ENCODE results near the gene OGFOD3. TPM values are rescaled to one million over a fixed set of nuclear protein-coding genes. Genes with fewer than 3 reads are reported as not detected.

Gene OGFOD3
- total RNA-seq, 1 donor from 2014 or later: 27.9 TPM

GRCh38 chr17:82447876-82448275 lies 29.5 kb upstream of the OGFOD3 start:
- DNase-seq (ENCODE audit: extremely low read depth, low read depth, low spot score): no peak

- DNase-seq (ENCODE audit: extremely low read depth, low read depth, low spot score): no peak
Observed at GRCh38 chr17:82446649-82447048, 28.3 kb upstream of the OGFOD3 start.

DNA sequence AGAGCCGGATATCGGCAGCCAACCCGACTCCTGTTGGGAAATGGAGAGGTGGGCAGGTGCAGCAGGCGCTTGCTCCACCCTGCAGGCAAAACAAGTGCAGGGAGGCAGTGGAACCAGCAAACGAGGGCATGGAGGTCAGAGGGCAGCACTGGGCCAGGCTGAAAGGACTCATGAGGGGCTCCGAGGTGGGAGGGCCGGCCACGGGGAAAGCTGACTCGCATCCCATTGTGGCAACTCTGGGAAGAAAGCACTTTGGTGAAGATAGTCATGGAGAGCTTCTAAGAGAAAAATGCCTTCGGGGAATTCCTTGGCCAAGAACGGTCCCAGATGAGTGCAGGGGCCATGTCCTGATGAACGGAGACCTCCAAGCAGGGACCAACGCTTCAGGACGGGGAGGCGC lies 27.7 kb upstream of the OGFOD3 start:
- no peak for DNase-seq (ENCODE audit: extremely low read depth, low read depth, low spot score)

DNA sequence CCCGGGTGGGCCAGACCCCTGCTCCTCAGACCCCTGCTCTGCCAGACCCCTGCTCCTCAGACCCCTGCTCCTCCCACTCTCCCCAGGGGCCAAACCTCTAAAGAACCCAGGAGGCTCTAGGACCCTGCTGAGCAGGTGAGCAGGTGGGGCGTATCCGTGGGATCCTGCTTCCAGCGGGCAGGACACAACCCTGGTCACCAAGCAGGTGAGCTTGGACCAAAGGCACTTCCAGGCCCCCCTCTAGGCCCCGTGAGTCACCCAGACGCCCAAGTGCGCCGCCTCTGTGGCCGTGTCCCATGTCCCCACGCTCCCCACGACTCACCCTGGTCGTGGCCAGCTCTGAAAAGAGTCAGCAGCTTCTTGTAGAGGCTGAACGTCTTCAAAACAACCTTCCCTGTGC lies 27.2 kb upstream of the OGFOD3 start:
- no peak for DNase-seq (ENCODE audit: extremely low read depth, low read depth, low spot score)

DNA sequence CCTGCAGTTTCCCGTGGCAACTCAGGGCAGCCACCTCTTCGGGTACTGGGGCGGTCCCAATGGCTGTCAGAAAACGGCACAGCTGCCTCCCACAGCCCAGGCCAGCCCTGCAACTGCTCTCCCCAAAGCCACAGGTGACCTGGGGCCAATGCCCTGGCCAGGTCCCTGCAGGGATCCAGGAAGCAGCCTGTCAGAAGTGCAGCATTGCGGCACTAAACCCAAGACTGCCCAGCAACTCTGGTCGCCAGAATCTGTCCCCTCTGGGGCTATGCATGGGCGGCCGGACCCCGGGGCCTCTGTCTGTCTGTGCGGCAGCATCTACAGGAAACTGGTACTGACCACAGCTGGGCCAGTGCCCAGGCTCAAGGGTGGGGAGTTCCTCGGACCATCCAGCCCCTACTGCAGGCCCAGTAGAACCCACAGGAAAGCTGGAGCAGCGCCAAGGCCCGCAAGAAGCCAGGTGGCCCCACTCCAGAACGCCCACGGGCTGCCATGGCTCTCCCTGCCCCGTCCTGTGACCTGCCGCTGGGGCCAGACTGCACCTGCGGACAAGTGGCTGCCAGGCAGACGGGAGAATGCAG lies 26.6 kb upstream of the OGFOD3 start:
- no peak for DNase-seq (ENCODE audit: extremely low read depth, low read depth, low spot score)

- DNase-seq (ENCODE audit: extremely low read depth, low read depth, low spot score): no peak
Observed at GRCh38 chr17:82444284-82444893, 26.0 kb upstream of the OGFOD3 start.

GRCh38 chr17:82443465-82444283 lies 25.3 kb upstream of the OGFOD3 start:
- DNase-seq (ENCODE audit: extremely low read depth, low read depth, low spot score): no peak

DNA sequence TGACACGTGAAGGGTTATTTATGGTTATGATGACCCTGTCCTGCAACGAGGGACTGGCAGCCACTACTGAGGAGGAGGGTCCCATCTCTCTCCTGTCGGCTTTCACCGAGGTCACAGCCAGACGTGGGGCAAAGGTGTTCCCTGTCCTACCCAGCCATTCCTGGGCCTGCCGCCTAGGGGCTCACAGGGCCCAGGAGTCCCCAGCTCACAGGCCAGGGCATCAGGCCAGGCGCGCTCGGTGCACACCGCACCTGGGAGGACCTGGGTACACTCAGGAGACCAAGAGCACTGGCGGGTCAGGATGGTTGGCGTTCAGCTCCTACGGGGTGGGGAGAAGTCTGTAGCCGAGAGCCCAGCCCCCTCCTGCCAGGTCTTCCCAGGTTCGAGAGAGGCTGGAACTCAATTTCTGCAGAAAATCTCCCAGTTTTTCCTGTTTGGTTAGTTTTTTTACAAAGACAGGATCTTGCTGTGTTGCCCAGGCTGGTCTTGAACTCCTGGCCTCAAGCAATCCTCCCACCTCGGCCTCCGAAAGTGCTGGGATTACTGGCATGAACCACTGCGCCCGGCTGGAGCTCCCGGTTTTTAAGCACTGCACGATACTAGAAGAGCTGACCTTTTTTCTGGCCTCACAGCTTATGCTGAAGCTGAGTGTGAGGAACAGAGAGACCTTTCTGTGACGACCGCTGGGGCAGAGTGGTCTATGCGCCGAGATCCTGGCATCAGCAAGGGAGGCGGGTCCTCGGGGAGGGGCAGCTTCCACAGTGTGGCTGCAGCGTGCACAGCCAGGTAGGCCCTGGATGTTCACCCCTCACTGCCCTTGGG lies 24.5 kb upstream of the OGFOD3 start:
- DNase-seq (ENCODE audit: extremely low read depth, low read depth, low spot score): no peak

DNA sequence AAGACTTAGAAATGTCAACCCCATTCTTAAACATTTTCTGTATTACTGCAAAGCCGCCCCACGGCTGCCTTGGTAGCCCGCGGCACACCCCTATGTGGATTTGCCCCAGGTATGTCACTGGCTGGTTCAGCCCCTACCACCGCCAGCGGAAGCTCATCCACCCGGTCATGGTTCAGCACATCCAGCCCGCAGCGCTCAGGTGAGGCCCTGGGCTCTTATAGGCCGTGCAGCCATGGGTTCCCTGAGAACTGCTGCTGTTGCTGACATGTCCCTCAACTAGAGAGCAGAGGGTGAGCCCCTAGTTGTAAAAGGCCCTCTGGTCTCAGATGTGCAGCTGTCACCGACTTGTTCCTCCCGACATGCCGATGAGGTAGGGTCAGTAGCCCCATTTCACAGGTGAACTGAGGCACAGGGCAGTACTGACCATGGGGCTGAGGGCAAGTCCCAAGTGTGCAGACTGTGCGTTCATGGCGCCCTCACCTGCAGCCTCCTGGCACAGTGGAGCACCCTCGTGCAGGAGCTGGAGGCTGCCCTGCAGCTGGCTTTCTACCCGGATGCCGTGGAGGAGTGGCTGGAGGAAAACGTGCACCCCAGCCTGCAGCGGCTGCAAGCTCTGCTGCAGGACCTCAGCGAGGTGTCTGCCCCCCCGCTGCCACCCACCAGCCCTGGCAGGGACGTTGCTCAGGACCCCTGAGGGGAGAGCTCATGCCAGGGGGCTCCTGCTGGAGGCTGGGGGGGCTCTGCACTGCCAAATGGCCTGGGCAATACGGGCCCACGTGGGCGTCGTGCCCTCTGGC lies 23.5 kb upstream of the OGFOD3 start:
- DNase-seq (ENCODE audit: extremely low read depth, low read depth, low spot score): no peak

DNA sequence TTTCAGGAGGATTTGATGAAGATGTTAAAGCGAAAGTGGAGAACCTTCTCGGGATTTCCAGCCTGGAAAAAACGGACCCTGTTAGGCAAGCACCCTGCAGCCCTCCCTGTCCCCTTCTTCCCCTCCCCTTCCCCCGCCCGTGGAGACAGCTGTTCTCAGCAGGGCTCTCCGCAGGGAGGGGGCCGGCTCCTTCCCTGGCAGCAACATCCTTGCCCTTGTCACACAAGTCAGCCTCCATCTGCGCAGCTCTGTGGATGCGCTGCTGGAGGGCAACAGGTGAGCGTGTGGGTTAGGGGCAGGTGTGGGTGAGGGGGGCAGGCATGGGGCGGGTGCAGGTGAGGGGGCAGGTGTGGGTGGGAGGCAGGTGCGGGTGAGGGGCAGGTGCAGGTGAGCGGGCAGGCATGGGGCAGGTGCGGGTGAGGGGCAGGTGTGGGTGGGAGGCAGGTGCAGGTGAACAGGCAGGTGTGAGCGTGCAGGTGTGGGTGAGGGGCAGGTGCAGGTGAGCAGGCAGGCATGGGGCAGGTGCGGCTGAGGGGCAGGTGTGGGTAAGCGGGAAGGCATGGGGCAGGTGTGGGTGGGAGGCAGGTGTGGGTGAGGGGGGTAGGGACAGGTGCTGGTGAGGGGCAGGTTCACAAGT lies 22.7 kb upstream of the OGFOD3 start:
- DNase-seq (ENCODE audit: extremely low read depth, low read depth, low spot score): no peak

GRCh38 chr17:82440469-82440981 lies 22.1 kb upstream of the OGFOD3 start:
- DNase-seq (ENCODE audit: extremely low read depth, low read depth, low spot score): no peak

DNA sequence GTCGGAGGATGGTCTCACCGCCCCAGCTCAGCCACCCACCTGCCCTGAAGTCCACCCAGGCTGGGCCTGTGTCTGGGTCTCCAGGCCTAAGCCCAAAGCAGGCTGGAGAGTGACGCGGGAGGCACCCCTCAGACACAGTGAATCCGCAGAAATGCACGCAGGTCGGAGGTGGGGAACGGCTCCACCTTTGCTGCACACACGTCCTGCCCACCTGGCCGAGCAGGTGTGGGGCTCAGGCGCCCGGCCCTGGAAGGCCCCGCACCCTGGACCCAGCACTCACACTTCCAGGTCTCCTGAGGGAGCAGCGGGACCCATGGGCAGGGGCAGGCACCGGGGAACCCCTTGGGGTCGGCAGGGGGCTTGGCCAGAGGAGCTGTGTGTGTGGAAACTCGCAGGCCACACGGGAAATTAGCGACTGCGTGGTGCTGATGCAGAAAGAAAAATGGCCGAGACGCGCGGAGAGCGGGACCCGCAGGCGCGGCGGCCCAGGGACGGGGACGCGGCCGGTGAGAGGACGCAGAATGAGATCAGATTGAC lies 21.5 kb upstream of the OGFOD3 start:
- DNase-seq (ENCODE audit: extremely low read depth, low read depth, low spot score): no peak

GRCh38 chr17:82439194-82439828 lies 20.9 kb upstream of the OGFOD3 start:
- no peak for DNase-seq (ENCODE audit: extremely low read depth, low read depth, low spot score)

DNA sequence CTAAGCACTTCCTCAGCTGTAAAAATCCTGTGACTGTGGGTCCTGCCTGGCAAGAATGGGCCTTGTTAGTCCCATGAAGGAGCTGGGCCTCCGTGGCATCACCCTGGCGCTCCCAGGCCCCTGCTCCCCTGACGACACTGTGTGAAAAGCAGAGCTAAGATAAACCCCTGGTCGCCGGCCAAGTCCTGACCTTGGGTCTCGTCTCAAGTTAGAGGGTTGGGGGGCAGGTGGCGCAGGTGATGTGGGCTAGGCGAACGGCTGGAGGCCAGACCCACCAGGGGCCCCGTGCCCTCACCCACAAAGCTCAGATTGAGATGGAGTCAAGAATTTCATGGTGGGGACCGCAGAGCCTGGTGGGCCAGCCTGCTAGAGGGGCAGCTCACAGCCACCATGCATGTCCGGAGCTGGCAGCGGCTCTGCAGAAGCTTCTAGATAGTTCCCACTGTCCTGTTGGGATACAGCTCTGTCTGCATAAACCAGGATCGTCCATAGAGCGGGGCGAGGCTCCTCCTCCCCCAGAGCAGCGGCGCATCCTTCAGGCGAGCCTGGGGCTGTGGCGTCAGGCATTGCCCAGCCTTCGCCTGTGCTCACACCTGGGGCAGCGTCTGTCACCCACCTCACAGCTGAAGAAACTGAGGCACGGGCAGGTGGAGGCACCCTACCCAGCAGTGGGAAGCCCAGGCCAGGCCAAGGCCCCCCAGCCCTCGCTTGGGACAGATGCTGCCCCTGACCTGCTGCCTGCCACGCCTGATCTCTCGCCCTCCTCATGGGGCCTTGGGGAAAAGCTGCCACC lies 20.2 kb upstream of the OGFOD3 start:
- no peak for DNase-seq (ENCODE audit: extremely low read depth, low read depth, low spot score)

DNA sequence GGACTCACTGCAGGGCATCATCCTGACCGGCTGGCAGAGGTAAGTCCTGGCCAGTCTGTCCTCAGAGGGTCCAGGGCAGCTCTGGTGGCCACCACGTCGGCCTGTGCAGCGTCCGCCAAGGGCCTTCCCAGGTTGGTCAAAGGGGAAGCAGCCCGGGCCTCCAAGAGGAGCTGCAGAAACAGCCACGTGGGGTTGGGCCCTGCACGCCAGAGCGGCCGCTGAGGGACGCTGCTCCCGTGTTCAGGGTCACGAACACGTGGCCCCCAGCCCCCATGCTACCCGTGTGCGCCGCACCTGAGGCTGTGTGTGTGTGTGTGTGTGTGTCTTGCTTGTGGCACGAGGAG lies 18.9 kb upstream of the OGFOD3 start:
- no peak for DNase-seq (ENCODE audit: extremely low read depth, low read depth, low spot score)

DNA sequence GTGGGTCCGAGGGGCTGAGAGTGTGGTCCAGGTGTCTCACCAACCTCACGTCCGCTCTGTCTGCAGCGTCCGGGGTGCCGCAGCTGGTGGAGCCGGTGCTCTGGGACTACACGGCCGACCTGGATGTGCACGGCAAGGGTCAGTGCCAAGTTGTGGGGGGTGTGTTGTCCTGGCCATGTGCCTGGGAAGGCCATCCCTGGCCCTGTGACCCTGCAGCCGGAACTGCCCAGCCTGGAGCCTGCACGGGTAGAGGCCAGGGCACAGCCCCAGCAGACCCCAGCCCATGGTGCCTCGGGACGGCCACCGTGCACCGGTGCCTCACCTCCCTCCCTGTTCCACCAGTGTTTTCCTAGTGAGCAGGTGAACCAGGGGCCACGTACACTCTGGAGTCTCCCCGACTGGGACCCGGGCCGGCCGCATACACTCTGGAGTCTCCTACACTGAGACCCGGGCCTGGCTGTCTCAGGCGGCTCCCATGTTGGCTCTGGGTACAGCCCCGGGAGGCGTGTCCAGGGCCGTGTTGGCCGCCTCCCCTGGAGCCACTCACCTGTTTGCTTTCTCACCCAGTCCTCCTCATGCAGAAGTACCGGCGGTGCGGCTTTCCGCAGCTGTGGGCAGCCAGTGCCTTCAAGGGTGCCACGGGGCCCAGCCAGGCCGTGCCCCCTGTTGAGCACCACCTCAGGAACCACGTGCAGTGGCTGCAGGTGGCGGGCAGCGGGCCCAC lies 18.4 kb upstream of the OGFOD3 start:
- no peak for DNase-seq (ENCODE audit: extremely low read depth, low read depth, low spot score)

Measured in glomerular endothelial cell (primary cell).